Measurements from ENCODE around the gene KAT8.
A peak's percentile ranks its signal among the peaks of the same experiment; 100 is the strongest.
"Not testable (repeated sequence)": the region's sequence is repeated elsewhere in the genome, so short reads cannot be mapped to it uniquely, and the experiment has no call there.

Gene KAT8

DNA sequence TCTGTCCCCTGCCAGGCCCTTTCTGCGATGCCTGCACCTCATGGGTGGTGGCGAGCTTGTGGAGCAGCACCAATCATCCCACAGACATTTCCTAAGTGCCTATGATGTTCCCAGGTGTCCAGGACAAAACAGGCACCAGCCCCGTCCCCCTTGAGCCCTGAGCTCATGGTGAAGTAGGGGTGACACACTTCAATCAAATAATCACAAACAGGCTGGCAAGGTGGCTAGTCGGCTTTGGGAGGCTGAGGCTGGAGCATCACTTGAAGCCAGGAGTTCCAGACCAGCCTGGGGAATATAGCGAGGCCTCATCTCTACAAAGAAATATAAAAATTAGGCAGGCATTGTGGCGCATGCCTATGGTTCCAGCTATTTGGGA, 18.8 kb downstream of the KAT8 start:
- Histone ChIP-seq H3K9ac (ENCODE audit: low read length) (no peak overlapping the region), H3K4me3 (ENCODE audit: low read length) (no peak overlapping the region), H3K36me3 (ENCODE audit: control insufficient read depth, insufficient read depth, low read length, severe bottlenecking) (peaks cover 8% of the 10 kb centered on the region), H3K27me3 (replicated peaks; ENCODE audit: control insufficient read depth, insufficient read depth, low read length) (peaks cover 5% of the 10 kb centered on the region), H3K4me1 (ENCODE audit: control insufficient read depth, insufficient read depth, low read length) (peaks cover 21% of the 10 kb centered on the region), H3K9me3 (ENCODE audit: control insufficient read depth, low read length) (no peaks in the 10 kb centered on the region)
- no peak for DNase-seq (ENCODE audit: low read depth)

DNA sequence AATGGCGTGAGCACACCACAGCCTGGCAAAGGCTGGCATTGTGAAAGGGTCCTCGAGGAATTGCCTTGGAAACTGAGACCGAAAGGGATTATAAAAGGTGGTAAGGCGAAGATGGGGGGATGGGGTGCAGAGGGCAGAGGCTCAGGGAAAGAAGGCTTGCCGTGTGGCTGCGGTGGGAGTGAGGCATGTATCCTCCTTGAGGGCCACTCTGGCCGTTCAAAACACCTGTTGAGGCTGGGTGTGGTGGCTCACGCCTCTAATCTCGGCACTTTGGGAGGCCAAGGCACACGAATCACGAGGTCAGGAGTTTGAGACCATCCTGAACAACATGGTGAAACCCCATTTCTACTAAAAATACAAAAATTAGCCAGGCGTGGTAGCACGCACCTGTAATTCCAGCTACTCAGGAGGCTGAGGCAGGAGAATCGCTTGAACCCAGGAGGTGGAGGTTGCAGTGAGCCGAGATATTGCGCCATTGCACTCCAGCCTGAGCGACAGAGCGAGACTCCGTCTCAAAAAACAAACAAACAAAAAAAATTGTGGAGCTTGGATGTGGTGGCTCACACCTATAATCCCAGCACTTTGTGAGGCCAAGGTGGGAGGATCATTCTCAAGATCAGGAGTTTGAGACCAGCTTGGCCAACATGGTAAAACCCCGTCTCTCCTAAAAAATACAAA, 19.5 kb downstream of the KAT8 start:
- H3K9me3 ChIP-seq (ENCODE audit: control insufficient read depth, low read length); DNase-seq (ENCODE audit: low read depth); H3K9ac ChIP-seq (ENCODE audit: low read length); H3K4me3 ChIP-seq (ENCODE audit: low read length); H3K27me3 ChIP-seq (replicated peaks; ENCODE audit: control insufficient read depth, insufficient read depth, low read length); H3K36me3 ChIP-seq (ENCODE audit: control insufficient read depth, insufficient read depth, low read length, severe bottlenecking): not testable (repeated sequence)
- H3K4me1 ChIP-seq (ENCODE audit: control insufficient read depth, insufficient read depth, low read length): peaks cover 27% of the 10 kb centered on the region

- no peak for DNase-seq (ENCODE audit: low read depth)
Measured at GRCh38 chr16:31138621-31139578, 21.4 kb downstream of the KAT8 start.

DNA sequence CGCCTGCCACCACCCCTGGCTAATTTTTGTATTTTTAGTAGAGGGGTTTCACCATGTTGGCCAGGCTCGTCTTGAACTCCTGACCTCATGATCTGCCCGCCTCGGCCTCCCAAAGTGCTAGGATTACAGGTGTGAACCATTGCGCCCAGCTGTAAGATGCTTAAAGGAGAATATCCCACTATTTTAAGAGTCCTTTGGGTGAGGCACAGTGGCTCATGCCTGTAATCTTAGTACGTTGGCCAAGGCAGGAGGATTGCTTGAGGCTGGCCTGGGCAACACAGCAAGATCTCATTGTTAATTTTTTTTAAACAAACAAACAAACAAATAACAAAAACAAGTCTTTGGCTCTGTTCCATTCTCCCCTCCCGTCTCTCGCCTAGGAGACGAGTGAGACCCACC, 23.6 kb downstream of the KAT8 start:
- peaks cover 24% of the 10 kb centered on the region for H3K4me1 ChIP-seq (ENCODE audit: control insufficient read depth, insufficient read depth, low read length)
- not testable (repeated sequence) for H3K36me3 ChIP-seq (ENCODE audit: control insufficient read depth, insufficient read depth, low read length, severe bottlenecking); H3K9me3 ChIP-seq (ENCODE audit: control insufficient read depth, low read length); H3K27me3 ChIP-seq (replicated peaks; ENCODE audit: control insufficient read depth, insufficient read depth, low read length); DNase-seq (ENCODE audit: low read depth)
- H3K4me3 ChIP-seq (ENCODE audit: low read length): peak overlapping the region; percentile 71
- peak overlapping the region; percentile 73 for H3K9ac ChIP-seq (ENCODE audit: low read length)

More at GRCh38 chr16:31138621-31139578, 21.4 kb downstream of the KAT8 start:
- Histone ChIP-seq H3K4me1 (ENCODE audit: control insufficient read depth, insufficient read depth, low read length) (peaks cover 30% of the 10 kb centered on the region), H3K4me3 (ENCODE audit: low read length) (no peak overlapping the region), H3K9me3 (ENCODE audit: control insufficient read depth, low read length) (no peaks in the 10 kb centered on the region), H3K36me3 (ENCODE audit: control insufficient read depth, insufficient read depth, low read length, severe bottlenecking) (no peaks in the 10 kb centered on the region), H3K9ac (ENCODE audit: low read length) (no peak overlapping the region), H3K27me3 (replicated peaks; ENCODE audit: control insufficient read depth, insufficient read depth, low read length) (peaks cover 5% of the 10 kb centered on the region)

DNA sequence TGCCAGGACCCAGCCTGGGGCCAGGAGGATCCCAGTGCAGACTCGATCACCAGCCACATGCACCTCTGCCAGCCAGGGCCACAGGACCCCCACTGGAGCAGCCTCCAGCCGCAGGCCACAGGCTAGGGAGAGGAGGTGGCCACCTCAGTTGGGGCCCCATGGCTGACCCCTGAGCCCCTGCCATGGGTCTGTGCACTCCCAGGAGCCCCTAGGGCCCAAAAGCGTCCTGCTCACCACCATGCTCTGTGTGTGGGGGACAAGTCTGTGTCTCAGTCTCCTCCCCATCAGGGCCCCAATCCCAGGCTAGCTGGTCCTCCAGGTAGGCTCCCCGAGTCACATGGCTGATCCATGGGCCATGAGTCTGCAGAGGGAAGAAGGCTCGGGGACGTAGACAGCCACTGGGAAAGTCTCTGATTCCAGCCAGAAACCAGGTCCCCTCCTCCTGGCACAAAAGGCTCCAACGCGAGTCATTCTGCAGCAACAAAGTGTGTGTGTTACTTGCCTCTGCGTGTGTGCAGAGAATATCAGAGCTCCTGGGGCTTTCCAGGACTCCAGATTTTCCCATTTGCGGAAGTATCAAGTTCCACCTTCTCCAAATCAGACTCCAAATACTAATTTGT, 24.1 kb downstream of the KAT8 start:
- Histone ChIP-seq H3K36me3 (ENCODE audit: control insufficient read depth, insufficient read depth, low read length, severe bottlenecking) (no peaks in the 10 kb centered on the region), H3K4me1 (ENCODE audit: control insufficient read depth, insufficient read depth, low read length) (peaks cover 24% of the 10 kb centered on the region), H3K27me3 (replicated peaks; ENCODE audit: control insufficient read depth, insufficient read depth, low read length) (peaks cover 7% of the 10 kb centered on the region), H3K9me3 (ENCODE audit: control insufficient read depth, low read length) (no peaks in the 10 kb centered on the region), H3K9ac (ENCODE audit: low read length) (peak overlapping the region; percentile 73), H3K4me3 (ENCODE audit: low read length) (peak overlapping the region; percentile 71)
- no peak for DNase-seq (ENCODE audit: low read depth)

DNA sequence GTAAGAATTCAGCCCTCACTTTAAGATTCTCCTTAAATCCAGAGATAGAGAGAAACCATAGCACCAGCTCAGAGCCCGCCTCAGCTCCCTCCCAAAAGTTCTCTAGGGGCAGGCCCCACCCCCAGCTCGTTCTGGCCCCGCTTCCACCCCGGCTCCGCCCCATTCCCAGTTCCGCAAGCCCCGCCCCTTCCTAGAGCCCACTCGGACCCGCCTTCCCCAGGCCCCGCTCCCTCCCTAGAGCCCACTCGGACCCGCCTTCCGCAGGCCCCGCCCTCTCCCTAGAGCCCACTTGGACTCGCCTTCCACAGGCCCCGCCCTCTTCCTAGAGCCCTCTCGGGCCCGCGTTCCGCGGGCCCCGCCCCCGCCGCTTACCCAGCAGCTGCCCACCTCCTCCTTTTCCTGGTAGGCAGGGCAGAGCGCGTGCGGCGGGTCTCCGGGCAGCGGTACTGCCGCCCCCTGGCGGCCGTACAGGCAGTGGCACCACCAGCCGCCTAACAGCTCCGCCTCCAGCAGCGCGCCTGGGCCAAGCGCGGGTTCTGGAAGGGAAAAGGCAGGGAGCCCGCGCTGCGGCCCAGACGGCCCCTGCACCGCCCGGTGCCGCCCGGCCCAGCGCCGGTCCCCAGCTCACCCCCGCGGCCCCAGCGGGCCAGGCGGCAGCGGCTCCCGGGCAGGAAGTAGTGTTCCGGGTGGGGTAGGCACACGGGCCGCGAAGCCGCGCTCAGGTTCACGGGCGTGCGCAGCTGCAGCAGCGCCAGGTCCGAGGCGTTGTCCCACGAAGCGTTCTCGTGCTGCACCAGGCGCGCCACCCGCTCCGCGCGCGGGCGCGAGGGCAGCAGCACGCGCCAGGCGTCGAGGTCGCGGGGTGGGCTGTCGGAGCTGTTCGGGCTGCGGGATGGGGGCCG, 24.9 kb downstream of the KAT8 start:
- Histone ChIP-seq H3K36me3 (ENCODE audit: control insufficient read depth, insufficient read depth, low read length, severe bottlenecking) (no peaks in the 10 kb centered on the region), H3K4me3 (ENCODE audit: low read length) (peak overlapping the region; percentile 78), H3K9me3 (ENCODE audit: control insufficient read depth, low read length) (no peaks in the 10 kb centered on the region), H3K9ac (ENCODE audit: low read length) (peak overlapping the region; percentile 81), H3K27me3 (replicated peaks; ENCODE audit: control insufficient read depth, insufficient read depth, low read length) (peaks cover 15% of the 10 kb centered on the region), H3K4me1 (ENCODE audit: control insufficient read depth, insufficient read depth, low read length) (peaks cover 24% of the 10 kb centered on the region)
- peak; percentile 100 for DNase-seq (ENCODE audit: low read depth)

- no peak for DNase-seq (ENCODE audit: low read depth)
- H3K27me3 ChIP-seq (replicated peaks; ENCODE audit: control insufficient read depth, insufficient read depth, low read length): peaks cover 22% of the 10 kb centered on the region
- peak overlapping the region; percentile 78 for H3K4me3 ChIP-seq (ENCODE audit: low read length)
- peak overlapping the region; percentile 81 for H3K9ac ChIP-seq (ENCODE audit: low read length)
- H3K9me3 ChIP-seq (ENCODE audit: control insufficient read depth, low read length): no peaks in the 10 kb centered on the region
- no peaks in the 10 kb centered on the region for H3K36me3 ChIP-seq (ENCODE audit: control insufficient read depth, insufficient read depth, low read length, severe bottlenecking)
- peaks cover 23% of the 10 kb centered on the region for H3K4me1 ChIP-seq (ENCODE audit: control insufficient read depth, insufficient read depth, low read length)
Measured at GRCh38 chr16:31143011-31143693, 25.7 kb downstream of the KAT8 start.

- H3K4me3 ChIP-seq (ENCODE audit: low read length): no peak overlapping the region
- no peak overlapping the region for H3K9ac ChIP-seq (ENCODE audit: low read length)
- peaks cover 17% of the 10 kb centered on the region for H3K4me1 ChIP-seq (ENCODE audit: control insufficient read depth, insufficient read depth, low read length)
- no peaks in the 10 kb centered on the region for H3K36me3 ChIP-seq (ENCODE audit: control insufficient read depth, insufficient read depth, low read length, severe bottlenecking)
- peaks cover 28% of the 10 kb centered on the region for H3K27me3 ChIP-seq (replicated peaks; ENCODE audit: control insufficient read depth, insufficient read depth, low read length)
- no peak for DNase-seq (ENCODE audit: low read depth)
- no peaks in the 10 kb centered on the region for H3K9me3 ChIP-seq (ENCODE audit: control insufficient read depth, low read length)
Measured at GRCh38 chr16:31143694-31144148, 26.3 kb downstream of the KAT8 start.

DNA sequence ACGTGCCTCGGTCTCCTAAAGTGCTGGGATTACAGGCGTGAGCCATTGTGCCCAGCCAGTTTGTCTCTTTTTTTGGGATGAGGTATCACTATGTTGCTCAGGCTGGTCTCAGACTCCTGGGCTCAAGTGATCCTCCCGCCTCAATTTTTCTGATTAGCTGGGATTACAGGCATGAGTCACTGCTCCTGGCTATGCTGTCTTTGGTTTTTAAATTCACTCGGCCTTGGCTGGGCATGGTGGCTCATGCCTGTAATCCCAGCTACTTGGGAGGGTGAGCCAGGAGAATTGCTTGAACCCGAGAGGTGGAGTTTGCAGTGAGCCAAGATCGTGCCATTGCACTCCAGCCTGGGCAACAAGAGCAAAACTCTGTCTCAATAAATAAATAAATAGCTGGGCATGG, 27.0 kb downstream of the KAT8 start:
- peak; percentile 13 for DNase-seq (ENCODE audit: low read depth)

GRCh38 chr16:31145398-31145990, 28.0 kb downstream of the KAT8 start:
- Histone ChIP-seq H3K27me3 (replicated peaks; ENCODE audit: control insufficient read depth, insufficient read depth, low read length) (peaks cover 36% of the 10 kb centered on the region), H3K9me3 (ENCODE audit: control insufficient read depth, low read length) (no peaks in the 10 kb centered on the region), H3K36me3 (ENCODE audit: control insufficient read depth, insufficient read depth, low read length, severe bottlenecking) (no peaks in the 10 kb centered on the region), H3K4me3 (ENCODE audit: low read length) (no peak overlapping the region), H3K4me1 (ENCODE audit: control insufficient read depth, insufficient read depth, low read length) (peaks cover 14% of the 10 kb centered on the region), H3K9ac (ENCODE audit: low read length) (no peak overlapping the region)
- DNase-seq (ENCODE audit: low read depth): no peak

More for the DNA sequence above, 27.0 kb downstream of the KAT8 start:
- not testable (repeated sequence) for H3K4me3 ChIP-seq (ENCODE audit: low read length); H3K36me3 ChIP-seq (ENCODE audit: control insufficient read depth, insufficient read depth, low read length, severe bottlenecking); H3K9ac ChIP-seq (ENCODE audit: low read length); H3K9me3 ChIP-seq (ENCODE audit: control insufficient read depth, low read length)
- Histone ChIP-seq H3K27me3 (replicated peaks; ENCODE audit: control insufficient read depth, insufficient read depth, low read length) (peaks cover 32% of the 10 kb centered on the region), H3K4me1 (ENCODE audit: control insufficient read depth, insufficient read depth, low read length) (peaks cover 14% of the 10 kb centered on the region)
